GM12891 (cell line): Measurements from ENCODE around the gene IRS1.

Source experiments
- PAX5 ChIP-seq: IDR thresholded peaks from 2 replicates; pipeline ENCODE4 v1.6.1; 2011; ENCODE audit warnings: low read length, moderate library complexity, mild to moderate bottlenecking; ENCODE audit not compliant: insufficient read depth, severe bottlenecking
- POLR2A ChIP-seq: IDR thresholded peaks from 2 replicates; pipeline ENCODE4 v1.6.1; 2011; ENCODE audit warnings: low read depth, low read length, control low read depth
- POLR2AphosphoS5 ChIP-seq: IDR thresholded peaks from 2 replicates; pipeline ENCODE4 v1.6.1; 2011; ENCODE audit warnings: low read depth, low read length, control low read depth
- SPI1 ChIP-seq: IDR thresholded peaks from 2 replicates; pipeline ENCODE4 v1.6.1; 2011; ENCODE audit warnings: low read depth, low read length, control low read depth
- TAF1 ChIP-seq: IDR thresholded peaks from 2 replicates; pipeline ENCODE4 v1.6.1; 2011; ENCODE audit warnings: low read depth, low read length, control low read depth

GRCh38 chr2:226766352-226767055 lies 33.1 kb downstream of the IRS1 start:
- TF ChIP-seq POLR2A (no peak), PAX5 (no peak), TAF1 (no peak), POLR2AphosphoS5 (no peak), SPI1 (no peak)
